ENCODE results near the gene PIR. TPM values are rescaled to one million over a fixed set of nuclear protein-coding genes. Genes with fewer than 3 reads are reported as not detected.

The PIR gene
- total RNA-seq, 1 experiment from 2014 or later = 4.6 TPM

Other genes with a start within 250 kb of the PIR start
- 8.2 and 9.4 TPM in 2 replicates for gene ASB9, start 223.2 kb downstream of the PIR start, total RNA-seq (2014; rRNA removed; shearing (Covaris generic))
- 0.05 TPM in 1 of 2 replicates, not detected in the other for gene ASB11, start 177.7 kb downstream of the PIR start, total RNA-seq (2014; rRNA removed; shearing (Covaris generic))
- 38.8 and 43.0 TPM in 2 replicates for gene PIGA, start 157.8 kb downstream of the PIR start, total RNA-seq (2014; rRNA removed; shearing (Covaris generic))
- 0.14 TPM in 1 of 2 replicates, not detected in the other for gene VEGFD, start 108.9 kb downstream of the PIR start, total RNA-seq (2014; rRNA removed; shearing (Covaris generic))
- gene BMX, start 7.5 kb upstream of the PIR start, total RNA-seq (2014; rRNA removed; shearing (Covaris generic)) = 0.05 and 0.08 TPM in 2 replicates
- gene ACE2, start 107.6 kb upstream of the PIR start, total RNA-seq (2014; rRNA removed; shearing (Covaris generic)) = 0.20 and 0.28 TPM in 2 replicates
- 0.42 and 0.51 TPM in 2 replicates for gene CLTRN, start 171.5 kb upstream of the PIR start, total RNA-seq (2014; rRNA removed; shearing (Covaris generic))
- 4.0 and 5.0 TPM in 2 replicates for gene CA5B, start 244.9 kb upstream of the PIR start, total RNA-seq (2014; rRNA removed; shearing (Covaris generic))